KMS-11 (cell line): ENCODE data around the gene DNAH17.

Experiments
- H2AFZ ChIP-seq: fragments of 200-600 bp; sonication (generic); 2 replicates; pipeline ENCODE4 v1.6.1; 2016; ENCODE audit warnings: antibody characterized with exemption, mixed run types, low read depth
- H3K27ac ChIP-seq: fragments of 200-600 bp; sonication (generic); 2 replicates; pipeline ENCODE4 v1.6.1; 2016; ENCODE audit warnings: mild to moderate bottlenecking, mixed run types
- H3K27me3 ChIP-seq: fragments of 200-600 bp; sonication (generic); 2 replicates; pipeline ENCODE4 v1.6.1; 2017; ENCODE audit warnings: mild to moderate bottlenecking, low read depth, mixed run types, moderate library complexity; ENCODE audit not compliant: insufficient read depth
- H3K36me3 ChIP-seq: fragments of 200-600 bp; sonication (generic); 2 replicates; pipeline ENCODE4 v1.6.1; 2017; ENCODE audit warnings: mild to moderate bottlenecking, mixed run types; ENCODE audit not compliant: insufficient read depth
- H3K4me1 ChIP-seq: fragments of 200-600 bp; sonication (generic); 2 replicates; pipeline ENCODE4 v1.6.1; 2016; ENCODE audit warnings: mild to moderate bottlenecking, low read depth, mixed run types; ENCODE audit not compliant: poor library complexity, severe bottlenecking
- H3K4me2 ChIP-seq: fragments of 200-600 bp; sonication (generic); 2 replicates; pipeline ENCODE4 v1.7.0; 2016; ENCODE audit warnings: mild to moderate bottlenecking, mixed run types
- H3K4me3 ChIP-seq: fragments of 200-600 bp; sonication (generic); IDR thresholded peaks from 2 replicates; pipeline ENCODE4 v1.6.1; 2017; ENCODE audit warnings: low read depth, low read length, mixed read lengths; ENCODE audit not compliant: insufficient read depth
- H3K79me2 ChIP-seq: fragments of 200-600 bp; sonication (generic); 2 replicates; pipeline ENCODE4 v1.6.1; 2016; ENCODE audit warnings: low read depth, mixed run types; ENCODE audit not compliant: insufficient read depth
- H3K9ac ChIP-seq: fragments of 200-600 bp; sonication (generic); 2 replicates; pipeline ENCODE4 v1.6.1; 2016; ENCODE audit warnings: mild to moderate bottlenecking, mixed run types
- H4K20me1 ChIP-seq: fragments of 200-600 bp; sonication (generic); 2 replicates; pipeline ENCODE4 v1.6.1; 2016; ENCODE audit warnings: mild to moderate bottlenecking, mixed run types; ENCODE audit not compliant: insufficient read depth
- TF ChIP-seq, protein P1 (sequence below): fragments of 200-600 bp; sonication (generic); conservative IDR thresholded peaks from 2 replicates; pipeline ENCODE4 v1.6.1; 2017; ENCODE audit warnings: low read depth, mild to moderate bottlenecking, antibody characterized with exemption, low read length, moderate library complexity, mixed read lengths

The DNAH17 gene

GRCh38 chr17:78592991-78593329, 15.8 kb upstream of the DNAH17 start:
- TF ChIP-seq, protein P1, sequence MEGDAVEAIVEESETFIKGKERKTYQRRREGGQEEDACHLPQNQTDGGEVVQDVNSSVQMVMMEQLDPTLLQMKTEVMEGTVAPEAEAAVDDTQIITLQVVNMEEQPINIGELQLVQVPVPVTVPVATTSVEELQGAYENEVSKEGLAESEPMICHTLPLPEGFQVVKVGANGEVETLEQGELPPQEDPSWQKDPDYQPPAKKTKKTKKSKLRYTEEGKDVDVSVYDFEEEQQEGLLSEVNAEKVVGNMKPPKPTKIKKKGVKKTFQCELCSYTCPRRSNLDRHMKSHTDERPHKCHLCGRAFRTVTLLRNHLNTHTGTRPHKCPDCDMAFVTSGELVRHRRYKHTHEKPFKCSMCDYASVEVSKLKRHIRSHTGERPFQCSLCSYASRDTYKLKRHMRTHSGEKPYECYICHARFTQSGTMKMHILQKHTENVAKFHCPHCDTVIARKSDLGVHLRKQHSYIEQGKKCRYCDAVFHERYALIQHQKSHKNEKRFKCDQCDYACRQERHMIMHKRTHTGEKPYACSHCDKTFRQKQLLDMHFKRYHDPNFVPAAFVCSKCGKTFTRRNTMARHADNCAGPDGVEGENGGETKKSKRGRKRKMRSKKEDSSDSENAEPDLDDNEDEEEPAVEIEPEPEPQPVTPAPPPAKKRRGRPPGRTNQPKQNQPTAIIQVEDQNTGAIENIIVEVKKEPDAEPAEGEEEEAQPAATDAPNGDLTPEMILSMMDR: no peak
- Histone ChIP-seq H3K4me2 (no peak overlapping the region), H3K36me3 (no peaks in the 10 kb centered on the region), H3K27ac (no peak overlapping the region), H3K4me1 (no peaks in the 10 kb centered on the region), H3K9ac (no peak overlapping the region), H3K79me2 (no peaks in the 10 kb centered on the region), H4K20me1 (no peaks in the 10 kb centered on the region), H3K4me3 (no peak overlapping the region), H3K27me3 (peaks cover 92% of the 10 kb centered on the region), H2AFZ (no peak overlapping the region)

- no peak overlapping the region for H3K9ac ChIP-seq
- H3K4me2 ChIP-seq: no peak overlapping the region
- H3K4me1 ChIP-seq: no peaks in the 10 kb centered on the region
- peaks cover 92% of the 10 kb centered on the region for H3K27me3 ChIP-seq
- H3K27ac ChIP-seq: no peak overlapping the region
- no peak overlapping the region for H2AFZ ChIP-seq
- no peaks in the 10 kb centered on the region for H3K79me2 ChIP-seq
- H4K20me1 ChIP-seq: no peaks in the 10 kb centered on the region
- H3K4me3 ChIP-seq: no peak overlapping the region
- H3K36me3 ChIP-seq: no peaks in the 10 kb centered on the region
- TF ChIP-seq, protein P1: no peak
Observed at GRCh38 chr17:78591263-78591671, 14.1 kb upstream of the DNAH17 start.

GRCh38 chr17:78589885-78590284, 12.7 kb upstream of the DNAH17 start:
- TF ChIP-seq, protein P1: no peak
- Histone ChIP-seq H3K27me3 (peaks cover 93% of the 10 kb centered on the region), H3K4me2 (no peak overlapping the region), H3K79me2 (no peaks in the 10 kb centered on the region), H3K36me3 (no peaks in the 10 kb centered on the region), H3K4me1 (no peaks in the 10 kb centered on the region), H3K27ac (no peak overlapping the region), H3K4me3 (no peak overlapping the region), H3K9ac (no peak overlapping the region), H4K20me1 (no peaks in the 10 kb centered on the region), H2AFZ (no peak overlapping the region)

- Histone ChIP-seq H3K79me2 (no peaks in the 10 kb centered on the region), H2AFZ (no peak overlapping the region), H3K4me3 (no peak overlapping the region), H3K36me3 (no peaks in the 10 kb centered on the region), H4K20me1 (no peaks in the 10 kb centered on the region), H3K4me1 (no peaks in the 10 kb centered on the region), H3K9ac (no peak overlapping the region), H3K4me2 (no peak overlapping the region), H3K27ac (no peak overlapping the region), H3K27me3 (peaks cover 92% of the 10 kb centered on the region)
- TF ChIP-seq, protein P1: no peak
Observed at GRCh38 chr17:78589031-78589675, 12.0 kb upstream of the DNAH17 start.
